Measurements from ENCODE around the gene CA5A. TPM values are rescaled to one million over a fixed set of nuclear protein-coding genes. Genes with fewer than 3 reads are reported as not detected.
A peak's percentile ranks its signal among the peaks of the same experiment; 100 is the strongest.

The CA5A gene
- total and polyA plus RNA-seq, 2 of the 4 experiments (the other 2 are of a cell fraction) = not detected

- H3K36me3 ChIP-seq (ENCODE audit: control insufficient read depth, insufficient read depth, low read length) = peaks cover 4% of the 10 kb centered on the region
- no peak overlapping the region for H2BK15ac ChIP-seq (ENCODE audit: low read depth, low read length)
- peak overlapping the region; percentile 28; the same call in 1 of the 2 replicates for H4K5ac ChIP-seq (ENCODE audit: low read depth, low read length)
- H2AK9ac ChIP-seq (replicated peaks; ENCODE audit: low read depth, low read length, poor library complexity) = peak overlapping the region; percentile 78
- H3K4ac ChIP-seq (ENCODE audit: low read depth, low read length) = peak overlapping the region; percentile 39; the same call in 1 of the 2 replicates
- in situ Hi-C loops (cut with MboI; ENCODE audit: low sequenced_read_pairs) (no loop called here), dilution Hi-C loops (cut with HindIII; ENCODE audit: low sequenced_read_pairs, unreplicated experiment) (no loop called here), intact Hi-C loops (cut with micrococcal nuclease) (loop anchor here (1.0 to 10.0 kb wide), 5 partner anchors 59 to 609 kb away; partner anchors contain the start of gene ZNF469)
- 0 out of 2 replicates have a peak overlapping the region, but pooled peaks have one; percentile 7 for H2BK20ac ChIP-seq (ENCODE audit: low read depth, low read length)
- H3K18ac ChIP-seq (ENCODE audit: low read depth, low read length) = peak overlapping the region; percentile 26; the same call in 1 of the 2 replicates
- H2BK5ac ChIP-seq (ENCODE audit: low read depth, low read length, poor library complexity, severe bottlenecking) = peak overlapping the region; percentile 23
- peak overlapping the region; percentile 17 for H2AFZ ChIP-seq (replicated peaks; ENCODE audit: low read length, poor library complexity)
- no peaks in the 10 kb centered on the region for H3K9me3 ChIP-seq (ENCODE audit: control insufficient read depth, insufficient read depth, low read length)
- peak overlapping the region; percentile 30 for H4K91ac ChIP-seq (ENCODE audit: insufficient read depth, low read depth, low read length)
- no peak for ATAC-seq (ENCODE audit: low read depth)
- no peak overlapping the region for H2BK120ac ChIP-seq (ENCODE audit: low read depth, low read length)
- H3K27me3 ChIP-seq (ENCODE audit: control insufficient read depth, insufficient read depth, low read length) = no peaks in the 10 kb centered on the region
- H3K56ac ChIP-seq (ENCODE audit: extremely low read depth, insufficient read depth, low read length) = no peak overlapping the region
- POLR2A ChIA-PET (ENCODE audit: unreplicated experiment) = no interaction called here
- peaks cover 19% of the 10 kb centered on the region for H3K9me1 ChIP-seq (ENCODE audit: insufficient read depth, low read length)
- peak overlapping the region; percentile 12 for H3K14ac ChIP-seq (replicated peaks; ENCODE audit: low read depth, low read length)
- peak overlapping the region; percentile 36 to 67; a peak in 3 of 4 replicates for H4K8ac ChIP-seq (ENCODE audit: low read depth in 2 of 2, low read length in 2 of 2)
- DNase-seq = peak; percentile 63
- peak overlapping the region; percentile 66; the same call in 1 of the 2 replicates for H2AK5ac ChIP-seq (ENCODE audit: low read depth, low read length)
- TF ChIP-seq NFE2L2 (IDR thresholded peaks at IDR 0.05; ENCODE audit: low read depth, low read length) (0 out of 2 replicates have a peak, but pooled peaks have one; percentile 7), RCOR1 (IDR thresholded peaks at IDR 0.05; ENCODE audit: insufficient replicate concordance, low read length) (no peak), RFX5 (IDR thresholded peaks at IDR 0.05; ENCODE audit: low read depth, low read length) (no peak), CTCF (conservative IDR thresholded peaks at IDR 0.05; ENCODE audit: low read depth, low read length) (no peak), CHD1 (IDR thresholded peaks at IDR 0.05; ENCODE audit: low read depth, low read length) (no peak), CEBPB (IDR thresholded peaks at IDR 0.05; ENCODE audit: low read depth, low read length) (peak; percentile 75), SMC3 (IDR thresholded peaks at IDR 0.05; ENCODE audit: low read depth, low read length) (no peak), RAD21 (IDR thresholded peaks at IDR 0.05; ENCODE audit: low read length) (no peak)
- peaks cover 13% of the 10 kb centered on the region for H4K20me1 ChIP-seq (ENCODE audit: insufficient read depth, low read length)
- H3K27ac ChIP-seq (ENCODE audit: insufficient read depth, low read length) = peak overlapping the region; percentile 26; the same call in 1 of the 2 replicates
- peaks cover 21% of the 10 kb centered on the region for H3K4me1 ChIP-seq (ENCODE audit: control insufficient read depth, insufficient read depth, low read length)
- WGBS, 2 experiments (ENCODE audit: extremely low coverage in 2 of 2, insufficient read length in 1 of 2) = 77% methylated on average over 10 of the region's 18 CpGs; no CpG with 5 or more reads in 1 of the 2 experiments
- no TSS peak for BruUV-seq (replicated peaks)
- peaks cover 35 to 85% of the 10 kb centered on the region in 2 experiments for H3K79me1 ChIP-seq (ENCODE audit: low read depth in 1 of 2, low read length in 2 of 2)
- no peak overlapping the region for H3K9ac ChIP-seq (ENCODE audit: low read depth, low read length)
- peak overlapping the region; percentile 41; the same call in 1 of the 2 replicates for H3K23ac ChIP-seq (ENCODE audit: low read depth, low read length)
- CTCF ChIA-PET = interaction anchor here (0.6 kb wide), 1 partner anchor 65 kb away, joined by 3 read pairs; no protein-coding TSS in a partner anchor
- H3K4me3 ChIP-seq (ENCODE audit: insufficient read depth, low read depth, low read length) = no peak overlapping the region
- H3K4me2 ChIP-seq (ENCODE audit: low read depth, low read length) = no peak overlapping the region
These were observed 19.2 kb upstream of the CA5A start for GRCh38 chr16:87955302-87956097.

Measured in IMR-90 (cell line).